HL-60 (cell line): ENCODE measurements around the gene DDIAS.

ENCODE experiments used
- DNase-seq, 2 experiments: peaks; one replicate each; pipeline ENCODE4 v3.0.0-alpha.2; 2010 to 2020; ENCODE audit warnings: low read depth in 1 of 2, low spot score in 1 of 2
- H3K27ac ChIP-seq: fragments of 250-450 bp; sonication (Bioruptor Pico); replicated peaks from 2 replicates; pipeline ENCODE4 v1.5.1; 2020; ENCODE audit warnings: mild to moderate bottlenecking, moderate library complexity
- H3K27me3 ChIP-seq: fragments of 250-450 bp; sonication (Bioruptor Pico); 2 replicates; pipeline ENCODE4 v1.5.1; 2021; ENCODE audit warnings: mild to moderate bottlenecking, moderate library complexity; ENCODE audit not compliant: insufficient read depth, poor library complexity, severe bottlenecking
- H3K4me3 ChIP-seq: replicated peaks from 2 replicates; pipeline ENCODE4 v1.5.1; 2011; ENCODE audit warnings: mild to moderate bottlenecking, control low read depth, low read length; ENCODE audit not compliant: insufficient read depth
- GABPA ChIP-seq: IDR thresholded peaks from 2 replicates; pipeline ENCODE4 v1.6.1; 2012; ENCODE audit warnings: low read depth
- POLR2AphosphoS5 ChIP-seq: IDR thresholded peaks from 2 replicates; pipeline ENCODE4 v1.6.1; 2012; ENCODE audit warnings: low read depth
- SPI1 ChIP-seq: IDR thresholded peaks from 2 replicates; pipeline ENCODE4 v1.6.1; 2012; ENCODE audit warnings: low read depth, mild to moderate bottlenecking, borderline replicate concordance
- TF ChIP-seq, protein P1 (sequence below): IDR thresholded peaks from one replicate; pipeline ENCODE4 v1.5.1; 2011; ENCODE audit warnings: low read length, control low read depth, inconsistent platforms; ENCODE audit not compliant: insufficient read depth
- TF ChIP-seq, protein P2 (sequence below): IDR thresholded peaks from 2 replicates; pipeline ENCODE4 v1.6.1; 2012; ENCODE audit warnings: low read depth; ENCODE audit not compliant: insufficient replicate concordance

DDIAS gene

DNA sequence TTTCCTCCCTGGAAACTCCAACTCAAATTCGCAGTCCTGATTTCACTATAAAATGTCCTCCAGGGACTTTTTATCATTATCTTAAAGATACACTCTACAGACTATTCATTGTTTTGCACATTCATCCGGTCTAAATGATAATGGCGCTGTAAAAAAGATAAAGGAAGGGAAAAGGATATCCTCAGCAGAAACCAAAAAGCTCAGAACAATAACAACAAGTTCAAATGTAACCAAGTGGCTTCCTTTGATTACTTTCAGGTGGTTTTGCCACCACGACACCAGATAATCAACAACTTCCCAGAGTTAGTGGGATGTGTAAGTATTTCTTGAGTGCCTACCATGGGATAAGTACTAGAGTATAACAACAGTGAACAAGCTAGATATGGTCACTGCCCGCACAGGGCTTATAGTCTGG lies 27.6 kb upstream of the DDIAS start:
- TF ChIP-seq, protein P1, sequence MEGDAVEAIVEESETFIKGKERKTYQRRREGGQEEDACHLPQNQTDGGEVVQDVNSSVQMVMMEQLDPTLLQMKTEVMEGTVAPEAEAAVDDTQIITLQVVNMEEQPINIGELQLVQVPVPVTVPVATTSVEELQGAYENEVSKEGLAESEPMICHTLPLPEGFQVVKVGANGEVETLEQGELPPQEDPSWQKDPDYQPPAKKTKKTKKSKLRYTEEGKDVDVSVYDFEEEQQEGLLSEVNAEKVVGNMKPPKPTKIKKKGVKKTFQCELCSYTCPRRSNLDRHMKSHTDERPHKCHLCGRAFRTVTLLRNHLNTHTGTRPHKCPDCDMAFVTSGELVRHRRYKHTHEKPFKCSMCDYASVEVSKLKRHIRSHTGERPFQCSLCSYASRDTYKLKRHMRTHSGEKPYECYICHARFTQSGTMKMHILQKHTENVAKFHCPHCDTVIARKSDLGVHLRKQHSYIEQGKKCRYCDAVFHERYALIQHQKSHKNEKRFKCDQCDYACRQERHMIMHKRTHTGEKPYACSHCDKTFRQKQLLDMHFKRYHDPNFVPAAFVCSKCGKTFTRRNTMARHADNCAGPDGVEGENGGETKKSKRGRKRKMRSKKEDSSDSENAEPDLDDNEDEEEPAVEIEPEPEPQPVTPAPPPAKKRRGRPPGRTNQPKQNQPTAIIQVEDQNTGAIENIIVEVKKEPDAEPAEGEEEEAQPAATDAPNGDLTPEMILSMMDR = no peak
- TF ChIP-seq GABPA (no peak), SPI1 (no peak), POLR2AphosphoS5 (no peak)
- TF ChIP-seq, protein P2, sequence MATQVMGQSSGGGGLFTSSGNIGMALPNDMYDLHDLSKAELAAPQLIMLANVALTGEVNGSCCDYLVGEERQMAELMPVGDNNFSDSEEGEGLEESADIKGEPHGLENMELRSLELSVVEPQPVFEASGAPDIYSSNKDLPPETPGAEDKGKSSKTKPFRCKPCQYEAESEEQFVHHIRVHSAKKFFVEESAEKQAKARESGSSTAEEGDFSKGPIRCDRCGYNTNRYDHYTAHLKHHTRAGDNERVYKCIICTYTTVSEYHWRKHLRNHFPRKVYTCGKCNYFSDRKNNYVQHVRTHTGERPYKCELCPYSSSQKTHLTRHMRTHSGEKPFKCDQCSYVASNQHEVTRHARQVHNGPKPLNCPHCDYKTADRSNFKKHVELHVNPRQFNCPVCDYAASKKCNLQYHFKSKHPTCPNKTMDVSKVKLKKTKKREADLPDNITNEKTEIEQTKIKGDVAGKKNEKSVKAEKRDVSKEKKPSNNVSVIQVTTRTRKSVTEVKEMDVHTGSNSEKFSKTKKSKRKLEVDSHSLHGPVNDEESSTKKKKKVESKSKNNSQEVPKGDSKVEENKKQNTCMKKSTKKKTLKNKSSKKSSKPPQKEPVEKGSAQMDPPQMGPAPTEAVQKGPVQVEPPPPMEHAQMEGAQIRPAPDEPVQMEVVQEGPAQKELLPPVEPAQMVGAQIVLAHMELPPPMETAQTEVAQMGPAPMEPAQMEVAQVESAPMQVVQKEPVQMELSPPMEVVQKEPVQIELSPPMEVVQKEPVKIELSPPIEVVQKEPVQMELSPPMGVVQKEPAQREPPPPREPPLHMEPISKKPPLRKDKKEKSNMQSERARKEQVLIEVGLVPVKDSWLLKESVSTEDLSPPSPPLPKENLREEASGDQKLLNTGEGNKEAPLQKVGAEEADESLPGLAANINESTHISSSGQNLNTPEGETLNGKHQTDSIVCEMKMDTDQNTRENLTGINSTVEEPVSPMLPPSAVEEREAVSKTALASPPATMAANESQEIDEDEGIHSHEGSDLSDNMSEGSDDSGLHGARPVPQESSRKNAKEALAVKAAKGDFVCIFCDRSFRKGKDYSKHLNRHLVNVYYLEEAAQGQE = no peak
- Histone ChIP-seq H3K27me3 (no peaks in the 10 kb centered on the region), H3K27ac (no peak overlapping the region), H3K4me3 (no peak overlapping the region)
- no peak for DNase-seq

DNA sequence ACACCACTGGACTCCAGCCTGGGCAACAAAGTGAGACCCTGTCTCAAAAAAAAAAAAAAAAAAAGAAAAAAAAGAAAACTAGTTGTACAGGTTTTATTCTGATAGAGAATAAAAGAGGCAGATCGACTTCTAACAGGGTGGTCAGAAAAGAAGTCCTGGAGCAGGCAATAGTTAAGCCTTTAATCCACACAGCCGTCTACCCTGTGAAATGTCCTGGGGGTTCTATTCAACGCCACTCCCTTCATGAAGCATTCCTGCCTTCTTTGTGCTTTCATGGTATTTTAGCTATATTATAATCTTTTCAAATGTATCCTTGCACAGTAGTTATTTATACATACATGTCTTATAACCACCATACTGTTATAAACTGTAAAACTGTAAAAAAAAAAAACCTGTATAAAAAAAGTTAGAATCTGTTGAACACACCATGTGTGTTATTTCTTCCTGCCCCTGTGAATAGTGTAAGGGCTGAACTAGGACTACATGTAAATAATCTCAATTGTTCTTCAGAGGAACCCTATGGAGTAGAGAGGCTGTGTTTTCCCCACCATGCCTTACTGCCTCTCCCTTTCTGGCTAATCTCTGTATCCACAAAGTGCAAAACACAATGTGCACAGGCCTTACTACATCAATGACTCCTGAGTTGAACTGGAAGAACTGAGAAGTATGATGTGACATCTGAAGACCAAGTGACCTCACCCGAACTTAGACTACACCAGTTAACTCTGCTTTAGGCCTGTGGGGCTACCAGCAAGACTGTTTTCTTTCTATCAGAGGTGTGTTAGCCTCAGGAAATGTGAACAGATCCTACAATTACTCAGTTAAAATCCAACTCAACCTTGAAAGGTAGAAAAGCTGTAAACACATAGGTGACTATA lies 26.7 kb upstream of the DDIAS start:
- H3K27me3 ChIP-seq = no peaks in the 10 kb centered on the region

DNA sequence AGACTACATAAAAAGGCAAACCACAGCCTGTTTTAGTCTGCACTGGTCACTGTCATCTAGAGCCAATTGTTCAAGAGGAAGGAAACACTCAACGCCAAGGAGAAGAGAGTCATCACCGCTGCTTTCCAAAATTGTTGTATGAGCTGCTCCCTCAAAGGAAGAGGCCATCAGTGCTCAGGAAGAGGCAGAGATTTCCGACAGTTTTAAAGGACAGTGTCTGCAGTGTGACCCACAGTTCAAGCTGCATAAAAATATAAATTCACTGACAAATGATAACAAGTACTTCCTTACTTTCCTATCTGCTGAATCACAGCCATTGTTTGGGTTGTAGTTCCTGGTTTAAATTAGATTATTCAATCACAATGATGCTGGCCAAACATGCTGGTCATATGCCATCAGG lies 17.7 kb upstream of the DDIAS start:
- H3K27ac ChIP-seq = no peak overlapping the region
- TF ChIP-seq, protein P2 = no peak
- TF ChIP-seq SPI1 (no peak), GABPA (no peak), POLR2AphosphoS5 (no peak)
- TF ChIP-seq, protein P1 = no peak
- no peak for DNase-seq
- no peaks in the 10 kb centered on the region for H3K27me3 ChIP-seq
- no peak overlapping the region for H3K4me3 ChIP-seq

More for the DNA sequence above, 26.7 kb upstream of the DDIAS start:
- DNase-seq = no peak
- TF ChIP-seq, protein P2 = no peak
- TF ChIP-seq, protein P1 = no peak
- no peak for TF ChIP-seq GABPA
- TF ChIP-seq POLR2AphosphoS5 = no peak
- TF ChIP-seq SPI1 = no peak
- Histone ChIP-seq H3K27ac (no peak overlapping the region), H3K4me3 (no peak overlapping the region)
